ENCODE measurements around the gene FAM227B. TPM values are rescaled to one million over a fixed set of nuclear protein-coding genes. Genes with fewer than 3 reads are reported as not detected.

Gene FAM227B
- total and polyA plus RNA-seq, 2 donors (not counting 1 experiment from before 2014, with no cell fraction given) = 2.7 to 9.7 TPM

DNA sequence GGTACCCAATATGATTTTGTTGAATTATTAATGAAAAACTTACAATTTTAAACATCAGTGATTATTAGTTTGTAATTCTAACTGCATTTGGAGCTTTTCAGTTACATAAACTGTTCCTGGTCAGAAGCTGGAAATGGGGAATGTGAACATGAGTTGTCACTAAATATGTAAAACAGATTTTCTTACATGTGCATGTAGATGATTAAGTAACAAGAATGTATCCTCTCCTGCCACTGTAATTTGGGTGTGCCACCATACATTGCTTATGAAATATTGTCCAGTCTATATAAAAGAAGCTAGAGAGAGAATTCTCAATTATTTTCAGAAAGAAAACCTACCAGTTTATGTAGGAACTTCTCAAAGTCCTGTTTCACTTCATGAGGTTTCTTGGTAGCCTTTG lies 289.2 kb downstream of the FAM227B start:
- Histone ChIP-seq H3K9ac (ENCODE audit: insufficient read depth, low read length) (no peak overlapping the region), H3K4me3 (replicated peaks in 1 of 4; ENCODE audit: control extremely low read depth in 1 of 4, insufficient read depth in 1 of 4, low read depth in 3 of 4, low read length in 4 of 4) (no peak overlapping the region), H3K79me2 (ENCODE audit: control insufficient read depth, insufficient read depth, low read length) (no peaks in the 10 kb centered on the region), H3K27me3 (ENCODE audit: control insufficient read depth, insufficient read depth, low read length) (no peaks in the 10 kb centered on the region), H3K27ac (ENCODE audit: insufficient read depth, low read length) (no peak overlapping the region), H2AFZ (ENCODE audit: low read length) (no peak overlapping the region), H3K4me2 (ENCODE audit: extremely low read depth, insufficient read depth, low read length) (no peak overlapping the region), H3K9me3 (ENCODE audit: control insufficient read depth, insufficient read depth, low read depth, low read length) (no peaks in the 10 kb centered on the region), H3K36me3 (ENCODE audit: control insufficient read depth, insufficient read depth, low read length) (no peaks in the 10 kb centered on the region), H3K4me1 (ENCODE audit: control insufficient read depth, extremely low read depth, insufficient read depth, low read length) (peaks cover 2% of the 10 kb centered on the region), H4K20me1 (ENCODE audit: control insufficient read depth, extremely low read depth, insufficient read depth, low read length) (no peaks in the 10 kb centered on the region)
- no peak for TF ChIP-seq CTCF (conservative IDR thresholded peaks at IDR 0.05 in 1 of 2, IDR thresholded peaks at IDR 0.05 in 1 of 2; ENCODE audit: low read depth in 1 of 2, low read length in 2 of 2)
- TF ChIP-seq EZH2 (IDR thresholded peaks at IDR 0.05; ENCODE audit: low read length, missing control alignments) = no peak
- no peak for DNase-seq (ENCODE audit: low read depth in 2 of 2)

GRCh38 chr15:49330166-49330565 lies 290.5 kb downstream of the FAM227B start:
- no peaks in the 10 kb centered on the region for H3K27me3 ChIP-seq (ENCODE audit: control insufficient read depth, insufficient read depth, low read length)
- DNase-seq (ENCODE audit: low read depth in 2 of 2) = peak in 1 of 2 donors; percentile 24
- no peak for TF ChIP-seq CTCF (conservative IDR thresholded peaks at IDR 0.05 in 1 of 2, IDR thresholded peaks at IDR 0.05 in 1 of 2; ENCODE audit: low read depth in 1 of 2, low read length in 2 of 2)
- no peak for TF ChIP-seq EZH2 (IDR thresholded peaks at IDR 0.05; ENCODE audit: low read length, missing control alignments)
- no peak overlapping the region for H3K27ac ChIP-seq (ENCODE audit: insufficient read depth, low read length)
- H3K36me3 ChIP-seq (ENCODE audit: control insufficient read depth, insufficient read depth, low read length) = no peaks in the 10 kb centered on the region
- no peaks in the 10 kb centered on the region for H3K9me3 ChIP-seq (ENCODE audit: control insufficient read depth, insufficient read depth, low read depth, low read length)
- no peaks in the 10 kb centered on the region for H4K20me1 ChIP-seq (ENCODE audit: control insufficient read depth, extremely low read depth, insufficient read depth, low read length)
- H3K4me2 ChIP-seq (ENCODE audit: extremely low read depth, insufficient read depth, low read length) = no peak overlapping the region
- H3K9ac ChIP-seq (ENCODE audit: insufficient read depth, low read length) = no peak overlapping the region
- no peak overlapping the region for H3K4me3 ChIP-seq (replicated peaks in 1 of 4; ENCODE audit: control extremely low read depth in 1 of 4, insufficient read depth in 1 of 4, low read depth in 3 of 4, low read length in 4 of 4)
- H3K4me1 ChIP-seq (ENCODE audit: control insufficient read depth, extremely low read depth, insufficient read depth, low read length) = peaks cover 2% of the 10 kb centered on the region
- no peak overlapping the region for H2AFZ ChIP-seq (ENCODE audit: low read length)
- H3K79me2 ChIP-seq (ENCODE audit: control insufficient read depth, insufficient read depth, low read length) = no peaks in the 10 kb centered on the region

DNA sequence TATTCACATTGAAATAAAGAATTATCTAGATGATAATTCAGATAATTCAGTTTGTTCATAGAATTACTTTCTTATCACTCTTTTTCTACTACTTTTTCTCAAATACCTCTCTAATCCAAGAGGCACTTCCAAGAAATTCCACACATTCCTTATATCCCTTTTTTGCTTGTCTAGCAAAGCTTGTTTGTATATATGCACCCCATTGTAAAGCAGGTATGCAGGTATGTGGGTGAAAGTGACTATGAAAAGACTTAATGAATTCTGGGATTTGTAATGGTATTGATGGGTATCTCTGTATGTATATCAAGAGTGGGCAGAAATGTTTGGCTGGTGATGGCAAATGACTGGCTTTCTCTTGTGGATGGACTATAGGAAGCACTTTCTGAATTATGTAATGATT lies 291.7 kb downstream of the FAM227B start:
- H3K4me2 ChIP-seq (ENCODE audit: extremely low read depth, insufficient read depth, low read length) = no peak overlapping the region
- no peaks in the 10 kb centered on the region for H3K79me2 ChIP-seq (ENCODE audit: control insufficient read depth, insufficient read depth, low read length)
- TF ChIP-seq EZH2 (IDR thresholded peaks at IDR 0.05; ENCODE audit: low read length, missing control alignments) (no peak), CTCF (conservative IDR thresholded peaks at IDR 0.05 in 1 of 2, IDR thresholded peaks at IDR 0.05 in 1 of 2; ENCODE audit: low read depth in 1 of 2, low read length in 2 of 2) (no peak)
- no peak overlapping the region for H3K9ac ChIP-seq (ENCODE audit: insufficient read depth, low read length)
- DNase-seq (ENCODE audit: low read depth in 2 of 2) = no peak
- H3K9me3 ChIP-seq (ENCODE audit: control insufficient read depth, insufficient read depth, low read depth, low read length) = no peaks in the 10 kb centered on the region
- H3K36me3 ChIP-seq (ENCODE audit: control insufficient read depth, insufficient read depth, low read length) = no peaks in the 10 kb centered on the region
- H3K4me1 ChIP-seq (ENCODE audit: control insufficient read depth, extremely low read depth, insufficient read depth, low read length) = peaks cover 2% of the 10 kb centered on the region
- no peak overlapping the region for H3K27ac ChIP-seq (ENCODE audit: insufficient read depth, low read length)
- no peak overlapping the region for H2AFZ ChIP-seq (ENCODE audit: low read length)
- H3K4me3 ChIP-seq (replicated peaks in 1 of 4; ENCODE audit: control extremely low read depth in 1 of 4, insufficient read depth in 1 of 4, low read depth in 3 of 4, low read length in 4 of 4) = no peak overlapping the region
- H4K20me1 ChIP-seq (ENCODE audit: control insufficient read depth, extremely low read depth, insufficient read depth, low read length) = no peaks in the 10 kb centered on the region
- no peaks in the 10 kb centered on the region for H3K27me3 ChIP-seq (ENCODE audit: control insufficient read depth, insufficient read depth, low read length)
